GM12878 (cell line): ENCODE measurements around the gene DYNC1I2. TPM values are rescaled to one million over a fixed set of nuclear protein-coding genes. Genes with fewer than 3 reads are reported as not detected.
"Not testable (repeated sequence)": the region's sequence is repeated elsewhere in the genome, so short reads cannot be mapped to it uniquely, and the experiment has no call there.

Source experiments
- ATAC-seq: fragments of 200-7000 bp; cut with Tn5 transposase; 3 replicates; pipeline ENCODE4 v1.9.1; 2020; ENCODE audit warnings: mild to moderate bottlenecking, moderate library complexity
- BruUV-seq: library from RNA; stranded (reverse); fragments of 400-500 nt; replicated peaks from 2 replicates; lab custom pipeline; 2021; lab: Mats Ljungman, UMichigan
- CTCF ChIA-PET: fragments of 300-600 bp; sonication (Branson Sonifier 250); formaldehyde crosslinking; extraction: SDS; loops from one replicate; lab custom pipeline; 2021; ENCODE audit warnings: inconsistent platforms; lab: Yijun Ruan, JAX
- POLR2A ChIA-PET: fragments of 350-600 bp; formaldehyde crosslinking; extraction: SDS; loops from one replicate; lab custom pipeline; 2021; ENCODE audit warnings: inconsistent platforms; lab: Charles Lee
- RAD21 ChIA-PET: fragments of 300-600 bp; sonication (Branson Sonifier 250); formaldehyde crosslinking; loops from one replicate; lab custom pipeline; 2023; ENCODE audit warnings: antibody characterized with exemption; ENCODE audit not compliant: unreplicated experiment; lab: Charles Lee
- SMC1A ChIA-PET: fragments of 300-600 bp; sonication (Branson Sonifier 250); formaldehyde crosslinking; loops from one replicate; lab custom pipeline; 2023; ENCODE audit not compliant: unreplicated experiment, uncharacterized antibody; lab: Charles Lee
- DNase-seq: peaks from one replicate; pipeline ENCODE4 v3.0.0-alpha.2; 2011; ENCODE audit warnings: low read depth, low spot score
- FAIRE-seq: peaks from 3 replicates; lab custom pipeline; 2011; peaks lifted over from hg19 to GRCh38; lab: Jason Lieb, UNC
- H2AFZ ChIP-seq: 2 replicates; pipeline ENCODE4 v1.6.0; 2011; ENCODE audit warnings: low read depth, low read length, control low read depth; ENCODE audit not compliant: control insufficient read depth
- H3K27ac ChIP-seq: 2 replicates; pipeline ENCODE4 v1.5.1; 2011; ENCODE audit warnings: control low read depth; ENCODE audit not compliant: control insufficient read depth, insufficient read depth
- H3K27me3 ChIP-seq, 2 experiments: replicated peaks in 1 of 2; 2 replicates each; pipeline versions ENCODE4 v1.6.0 to v1.6.1; 2011; ENCODE audit warnings: low read length in 1 of 2; ENCODE audit not compliant: control insufficient read depth in 2 of 2, insufficient read depth in 2 of 2
- H3K36me3 ChIP-seq, 2 experiments: 2 replicates each; pipeline ENCODE4 v1.5.1; 2011; ENCODE audit warnings: low read length in 1 of 2; ENCODE audit not compliant: control insufficient read depth in 2 of 2, insufficient read depth in 2 of 2
- H3K4me1 ChIP-seq: 2 replicates; pipeline ENCODE4 v1.6.1; 2011; ENCODE audit warnings: mild to moderate bottlenecking, low read length, moderate library complexity, mixed read lengths; ENCODE audit not compliant: control insufficient read depth, insufficient read depth
- H3K4me2 ChIP-seq: 2 replicates; pipeline ENCODE4 v1.6.0; 2011; ENCODE audit warnings: control low read depth; ENCODE audit not compliant: control insufficient read depth, insufficient read depth
- H3K4me3 ChIP-seq: fragments of 200-600 bp; sonication (generic); 2 replicates; pipeline ENCODE4 v1.5.1; 2016
- H3K79me2 ChIP-seq: 2 replicates; pipeline ENCODE4 v1.6.0; 2011; ENCODE audit warnings: low read length; ENCODE audit not compliant: control insufficient read depth, insufficient read depth
- H3K9ac ChIP-seq: 2 replicates; pipeline ENCODE4 v1.8.0; 2011; ENCODE audit warnings: low read length, control low read depth, mixed read lengths; ENCODE audit not compliant: control insufficient read depth, insufficient read depth
- H3K9me3 ChIP-seq: replicated peaks from 3 replicates; pipeline ENCODE4 v1.5.1; 2011; ENCODE audit warnings: mild to moderate bottlenecking, low read length; ENCODE audit not compliant: control insufficient read depth, insufficient read depth
- H4K20me1 ChIP-seq: 2 replicates; pipeline ENCODE4 v1.6.0; 2011; ENCODE audit not compliant: control insufficient read depth, insufficient read depth
- E2F8 ChIP-seq: fragments of 450-650 bp; IDR thresholded peaks from 2 replicates; pipeline ENCODE4 v1.6.1; 2018; ENCODE audit warnings: mild to moderate bottlenecking, low read depth, moderate library complexity; ENCODE audit not compliant: partially characterized antibody
- EGR1 ChIP-seq, 2 experiments: IDR thresholded peaks; 1 replicate in 1 of 2; 2 replicates in 1 of 2; pipeline ENCODE4 v1.6.1; 2011 to 2012; ENCODE audit warnings: low read depth in 2 of 2, low read length in 2 of 2, borderline replicate concordance in 1 of 2, mild to moderate bottlenecking in 1 of 2, moderate library complexity in 1 of 2
- NR2C2 ChIP-seq: IDR thresholded peaks from 2 replicates; pipeline ENCODE4 v1.6.1; 2011; ENCODE audit warnings: borderline replicate concordance, low read depth; ENCODE audit not compliant: control insufficient read depth, insufficient read length
- SMAD1 ChIP-seq: fragments of 450-650 bp; IDR thresholded peaks from 2 replicates; pipeline ENCODE4 v1.6.1; 2018; ENCODE audit warnings: mild to moderate bottlenecking, low read depth; ENCODE audit not compliant: partially characterized antibody
- SMAD5 ChIP-seq: IDR thresholded peaks from 2 replicates; pipeline ENCODE4 v1.6.1; 2016; ENCODE audit warnings: antibody characterized with exemption, low read depth
- SREBF2 ChIP-seq: IDR thresholded peaks from 2 replicates; pipeline ENCODE4 v1.6.1; 2012; ENCODE audit warnings: mild to moderate bottlenecking, low read length
- STAT3 ChIP-seq: IDR thresholded peaks from 2 replicates; pipeline ENCODE4 v1.6.1; 2011; ENCODE audit warnings: low read depth, low read length, improper control_type of control experiment
- TCF7 ChIP-seq: IDR thresholded peaks from 2 replicates; pipeline ENCODE4 v1.6.1; 2014; ENCODE audit warnings: antibody characterized with exemption, borderline replicate concordance
- ZNF687 ChIP-seq: fragments of 450-650 bp; IDR thresholded peaks from 2 replicates; pipeline ENCODE4 v1.6.1; 2017; ENCODE audit warnings: mild to moderate bottlenecking, moderate library complexity
- WGBS: methylation state at CpG from one replicate; pipeline ENCODE4 v1.1.6; 2016; ENCODE audit warnings: low lambda C conversion rate; ENCODE audit not compliant: insufficient replicate concordance, insufficient coverage; ENCODE audit errors: missing lambda C conversion rate; 5-methylcytosine and 5-hydroxymethylcytosine counted together
- in situ Hi-C: fragments of 300-500 bp; cut with MboI; formaldehyde crosslinking; loops from 9 replicates; pipeline ENCODE4 v1.14.3; 2018; ENCODE audit warnings: mixed read lengths
- intact Hi-C: fragments of 100-400 bp; cut with micrococcal nuclease; formaldehyde crosslinking; loops from one replicate; pipeline ENCODE4 v1.14.2; 2022; ENCODE audit not compliant: unreplicated experiment
- polyA plus RNA-seq, 11 experiments: library from polyadenylated mRNA; depleted of rRNA in 4 of 11; unstranded in 6 of 11; stranded (reverse) in 5 of 11; fragments of >200 nt; fragmentation: Nextera tagmentation in 4 of 11; fragmentation: Illumina TruSeq in 1 of 11; extraction: Ambion mirVana in 4 of 11; extraction: Trizol in 1 of 11; gene quantifications; 1 replicate in 1 of 11; 2 replicates in 10 of 11; pipeline versions ENCODE4 v1.2.1 to v1.2.3, GENCODE V29; 2011 to 2016; ENCODE audit warnings: inconsistent platforms in 2 of 11, missing spikeins in 2 of 11, low read depth in 1 of 11
- total RNA-seq, 4 experiments: library from RNA; depleted of rRNA in 3 of 4; stranded (reverse); fragments of >200 nt in 3 of 4; fragmentation: Illumina TruSeq in 1 of 4; extraction: Trizol in 1 of 4; gene quantifications; 2 replicates each; pipeline versions ENCODE4 v1.2.1 to v1.2.3, GENCODE V29; 2013 to 2021

The DYNC1I2 gene
- total and polyA plus RNA-seq, 10 of the 15 experiments (the other 5 are each of a cell fraction or from before 2014, with no cell fraction given), result 39.9 to 113 (median 53.5) TPM

GRCh38 chr2:171761176-171761575 lies 73.9 kb downstream of the DYNC1I2 start:
- H3K36me3 ChIP-seq, CTCF ChIA-PET, FAIRE-seq, H4K20me1 ChIP-seq, DNase-seq, POLR2A ChIA-PET, H2AFZ ChIP-seq, intact Hi-C loops, BruUV-seq, H3K79me2 ChIP-seq, ATAC-seq, H3K27ac ChIP-seq, H3K4me2 ChIP-seq, H3K4me3 ChIP-seq, H3K4me1 ChIP-seq, H3K27me3 ChIP-seq, in situ Hi-C loops, H3K9me3 ChIP-seq, H3K9ac ChIP-seq, SMC1A ChIA-PET, RAD21 ChIA-PET: not testable (repeated sequence)
- 93% methylated on average over 4 of the region's 4 CpGs for WGBS

GRCh38 chr2:171762879-171763573 lies 75.8 kb downstream of the DYNC1I2 start:
- ChIA-PET CTCF (no interaction called here), RAD21 (no interaction called here), POLR2A (no interaction called here), SMC1A (interaction anchor here (1.2 kb wide), 1 partner anchor 18 kb away, joined by 3 read pairs; no protein-coding TSS in a partner anchor)
- no peak overlapping the region for H2AFZ ChIP-seq
- no peaks in the 10 kb centered on the region for H3K4me1 ChIP-seq
- no TSS peak for BruUV-seq
- intact Hi-C loops (no loop called here), in situ Hi-C loops (no loop called here)
- ATAC-seq (no peak), FAIRE-seq (no peak), DNase-seq (no peak)
- no peak overlapping the region for H3K4me3 ChIP-seq
- H3K9me3 ChIP-seq, result no peaks in the 10 kb centered on the region
- no peak overlapping the region for H3K9ac ChIP-seq
- H4K20me1 ChIP-seq, result no peaks in the 10 kb centered on the region
- H3K79me2 ChIP-seq, result no peaks in the 10 kb centered on the region
- H3K27me3 ChIP-seq, result no peaks in the 10 kb centered on the region
- no peak overlapping the region for H3K4me2 ChIP-seq
- H3K27ac ChIP-seq, result no peak overlapping the region
- H3K36me3 ChIP-seq, result peaks cover 0 to 5% of the 10 kb centered on the region in 2 experiments
- 94% methylated on average over 2 of the region's 2 CpGs for WGBS
- TF ChIP-seq SMAD5, result no peak
- no peak for TF ChIP-seq E2F8
- no peak for TF ChIP-seq STAT3
- TF ChIP-seq ZNF687, result no peak
- TF ChIP-seq EGR1 (IDR thresholded peaks at IDR 0.05; ENCODE audit: borderline replicate concordance in 1 of 2, low read depth in 2 of 2, low read length in 2 of 2), result no peak
- no peak for TF ChIP-seq SMAD1
- no peak for TF ChIP-seq SREBF2
- no peak for TF ChIP-seq NR2C2
- no peak for TF ChIP-seq TCF7
